PC-3 (cell line): Measurements from ENCODE around the gene CEP112. TPM values are rescaled to one million over a fixed set of nuclear protein-coding genes. Genes with fewer than 3 reads are reported as not detected.

Experiments used
- ATAC-seq: fragments of 200-7000 bp; cut with Tn5 transposase; 2 replicates; pipeline ENCODE4 v1.9.1; 2020; ENCODE audit warnings: mild to moderate bottlenecking, moderate library complexity
- BruUV-seq: library from RNA; stranded (reverse); fragments of 400-500 nt; replicated peaks from 2 replicates; lab custom pipeline; 2021; lab: Mats Ljungman, UMichigan
- CTCF ChIA-PET: fragments of 300-600 bp; sonication (Branson Sonifier 250); formaldehyde crosslinking; loops from one replicate; lab custom pipeline; 2022; ENCODE audit warnings: antibody characterized with exemption; lab: Charles Lee
- POLR2A ChIA-PET: fragments of 300-600 bp; sonication (Branson Sonifier 250); formaldehyde crosslinking; loops from one replicate; lab custom pipeline; 2022; ENCODE audit warnings: antibody characterized with exemption; ENCODE audit not compliant: unreplicated experiment; lab: Charles Lee
- DNase-seq: peaks from one replicate; pipeline ENCODE4 v3.0.0-alpha.2; 2015
- H2AFZ ChIP-seq: fragments of 300-600 bp; sonication (generic); 2 replicates; pipeline ENCODE4 v1.6.0; 2016; ENCODE audit warnings: antibody characterized with exemption, low read length
- H3F3A ChIP-seq: fragments of 300-600 bp; sonication (generic); one replicate; pipeline ENCODE4 v1.6.0; 2017; ENCODE audit warnings: antibody characterized with exemption, low read length, control low read depth, mild to moderate bottlenecking; ENCODE audit not compliant: unreplicated experiment
- H3K27ac ChIP-seq: fragments of 300-600 bp; sonication (generic); 2 replicates; pipeline ENCODE4 v1.5.1; 2016; ENCODE audit warnings: mild to moderate bottlenecking, low read length
- H3K27me3 ChIP-seq: fragments of 300-600 bp; sonication (generic); 2 replicates; pipeline ENCODE4 v1.6.1; 2016; ENCODE audit warnings: low read length, mixed read lengths
- H3K36me3 ChIP-seq: fragments of 300-600 bp; sonication (generic); 2 replicates; pipeline ENCODE4 v1.6.1; 2016; ENCODE audit warnings: low read depth, mixed run types, low read length, mixed read lengths
- H3K4me1 ChIP-seq: fragments of 300-600 bp; sonication (generic); 2 replicates; pipeline ENCODE4 v1.5.1; 2016; ENCODE audit warnings: low read length; ENCODE audit not compliant: insufficient read depth
- H3K4me2 ChIP-seq: fragments of 300-600 bp; sonication (generic); 2 replicates; pipeline ENCODE4 v1.6.0; 2016; ENCODE audit warnings: low read length
- H3K4me3 ChIP-seq: fragments of 300-600 bp; sonication (generic); 2 replicates; pipeline ENCODE4 v1.5.1; 2016; ENCODE audit warnings: mild to moderate bottlenecking, low read length, mixed read lengths
- H3K79me2 ChIP-seq: fragments of 300-600 bp; sonication (generic); 2 replicates; pipeline ENCODE4 v1.6.1; 2017; ENCODE audit warnings: low read length, mixed read lengths
- H3K9ac ChIP-seq: fragments of 300-600 bp; sonication (generic); 2 replicates; pipeline ENCODE4 v1.6.0; 2016; ENCODE audit warnings: mild to moderate bottlenecking, low read length
- H3K9me2 ChIP-seq: fragments of 300-600 bp; sonication (generic); replicated peaks from 2 replicates; pipeline ENCODE4 v1.6.1; 2016; ENCODE audit warnings: mixed run types, low read length, mixed read lengths
- H3K9me3 ChIP-seq: fragments of 300-600 bp; sonication (generic); 2 replicates; pipeline ENCODE4 v1.6.1; 2016; ENCODE audit warnings: low read length, mixed read lengths
- H4K20me1 ChIP-seq: fragments of 300-600 bp; sonication (generic); 2 replicates; pipeline ENCODE4 v1.6.1; 2016; ENCODE audit warnings: low read length, mixed read lengths
- EZH2 ChIP-seq: fragments of 300-600 bp; sonication (generic); IDR thresholded peaks from one replicate; pipeline ENCODE4 v1.6.1; 2017; ENCODE audit warnings: antibody characterized with exemption, mild to moderate bottlenecking, low read length; ENCODE audit not compliant: unreplicated experiment
- EZH2phosphoT487 ChIP-seq: fragments of 300-600 bp; sonication (generic); IDR thresholded peaks from 2 replicates; pipeline ENCODE4 v1.6.1; 2018; ENCODE audit warnings: mild to moderate bottlenecking, antibody characterized with exemption, low read length, borderline replicate concordance
- intact Hi-C: fragments of 100-400 bp; cut with micrococcal nuclease; formaldehyde crosslinking; loops from 2 replicates; pipeline ENCODE4 v1.9.0; 2023
- total RNA-seq: library from RNA; depleted of rRNA; stranded (reverse); fragments of >200 nt; gene quantifications from 2 replicates; pipeline ENCODE4 v1.2.3, GENCODE V29; 2014
- TF ChIP-seq, protein P1 (sequence below): fragments of 300-600 bp; sonication (generic); conservative IDR thresholded peaks from 2 replicates; pipeline ENCODE4 v1.5.1; 2017; ENCODE audit warnings: antibody characterized with exemption, low read depth, mild to moderate bottlenecking, low read length

The CEP112 gene
- total RNA-seq, 1 experiment from 2014 or later: 6.5 TPM

DNA sequence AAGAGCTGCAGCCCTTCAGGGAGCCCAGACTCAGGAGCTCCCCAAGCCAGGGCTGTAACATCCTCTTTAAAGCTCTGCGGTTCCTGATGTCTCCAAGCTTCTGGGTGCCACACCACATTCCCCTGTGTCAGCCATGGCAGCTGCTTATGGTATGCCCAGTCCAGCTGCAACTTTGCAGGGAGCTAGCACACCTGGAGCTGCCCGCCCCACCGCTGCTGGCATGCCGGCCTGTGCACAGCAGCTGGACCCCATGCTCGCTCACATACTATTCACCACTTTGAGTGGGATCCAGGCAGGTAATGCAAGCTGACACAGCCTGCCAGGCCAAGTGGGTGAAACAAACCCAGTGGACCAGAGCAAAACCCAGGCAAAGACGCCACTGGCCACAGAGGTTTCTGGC is 324.9 kb downstream of the CEP112 start:
- Histone ChIP-seq H3K79me2 (no peaks in the 10 kb centered on the region), H3K9ac (no peak overlapping the region), H3K9me3 (no peaks in the 10 kb centered on the region), H4K20me1 (no peaks in the 10 kb centered on the region), H3F3A (no peaks in the 10 kb centered on the region), H2AFZ (no peak overlapping the region), H3K4me2 (no peak overlapping the region), H3K9me2 (no peaks in the 10 kb centered on the region), H3K36me3 (no peaks in the 10 kb centered on the region), H3K27me3 (no peaks in the 10 kb centered on the region), H3K4me1 (no peaks in the 10 kb centered on the region), H3K27ac (no peak overlapping the region), H3K4me3 (no peak overlapping the region)
- no TSS peak for BruUV-seq
- DNase-seq (no peak), ATAC-seq (no peak)
- CTCF ChIA-PET: no interaction called here
- intact Hi-C loops: no loop called here
- POLR2A ChIA-PET: no interaction called here
- TF ChIP-seq, protein P1, sequence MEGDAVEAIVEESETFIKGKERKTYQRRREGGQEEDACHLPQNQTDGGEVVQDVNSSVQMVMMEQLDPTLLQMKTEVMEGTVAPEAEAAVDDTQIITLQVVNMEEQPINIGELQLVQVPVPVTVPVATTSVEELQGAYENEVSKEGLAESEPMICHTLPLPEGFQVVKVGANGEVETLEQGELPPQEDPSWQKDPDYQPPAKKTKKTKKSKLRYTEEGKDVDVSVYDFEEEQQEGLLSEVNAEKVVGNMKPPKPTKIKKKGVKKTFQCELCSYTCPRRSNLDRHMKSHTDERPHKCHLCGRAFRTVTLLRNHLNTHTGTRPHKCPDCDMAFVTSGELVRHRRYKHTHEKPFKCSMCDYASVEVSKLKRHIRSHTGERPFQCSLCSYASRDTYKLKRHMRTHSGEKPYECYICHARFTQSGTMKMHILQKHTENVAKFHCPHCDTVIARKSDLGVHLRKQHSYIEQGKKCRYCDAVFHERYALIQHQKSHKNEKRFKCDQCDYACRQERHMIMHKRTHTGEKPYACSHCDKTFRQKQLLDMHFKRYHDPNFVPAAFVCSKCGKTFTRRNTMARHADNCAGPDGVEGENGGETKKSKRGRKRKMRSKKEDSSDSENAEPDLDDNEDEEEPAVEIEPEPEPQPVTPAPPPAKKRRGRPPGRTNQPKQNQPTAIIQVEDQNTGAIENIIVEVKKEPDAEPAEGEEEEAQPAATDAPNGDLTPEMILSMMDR: no peak
- TF ChIP-seq EZH2phosphoT487 (no peak), EZH2 (no peak)

DNA sequence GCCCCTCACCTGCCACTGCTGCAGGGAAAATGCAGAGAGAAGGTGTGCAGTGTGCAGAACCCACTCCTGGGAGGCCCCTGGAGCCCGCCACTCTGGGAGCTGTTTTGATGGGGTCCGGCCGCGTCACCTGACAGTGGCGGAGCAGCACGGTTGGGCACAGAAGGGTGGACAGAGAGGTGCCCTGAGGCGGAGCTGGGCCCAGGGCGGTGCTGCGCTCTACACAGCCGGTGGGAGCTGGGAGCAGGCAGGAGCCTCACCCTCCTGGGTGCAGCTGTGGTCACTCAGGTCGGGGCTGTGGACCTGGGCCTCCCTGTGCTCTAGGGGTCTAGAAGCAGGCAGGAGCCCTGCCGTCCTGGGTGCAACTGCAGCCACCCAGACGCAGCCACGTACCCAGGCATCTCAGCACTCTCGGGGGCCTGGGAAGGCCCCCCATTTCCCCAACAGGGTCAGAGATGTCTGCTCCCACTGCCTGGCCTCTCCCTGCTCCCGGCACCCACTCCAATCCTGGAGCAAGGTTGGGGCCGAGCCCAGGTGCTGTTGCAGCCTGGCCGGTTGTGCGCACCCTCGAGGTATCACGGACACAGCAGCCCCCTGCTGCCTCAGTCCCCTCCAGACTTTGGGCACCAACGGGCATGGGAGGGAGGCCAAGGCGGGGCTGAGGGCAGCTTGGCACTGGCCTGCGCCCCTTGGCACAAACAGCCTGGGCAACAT is 326.1 kb downstream of the CEP112 start:
- Histone ChIP-seq H3K27ac (no peak overlapping the region), H3K4me1 (no peaks in the 10 kb centered on the region; the same call in 1 of the 2 replicates), H3K27me3 (no peaks in the 10 kb centered on the region), H2AFZ (no peak overlapping the region), H4K20me1 (no peaks in the 10 kb centered on the region), H3K9me3 (no peaks in the 10 kb centered on the region), H3K36me3 (no peaks in the 10 kb centered on the region), H3K4me3 (no peak overlapping the region), H3K79me2 (no peaks in the 10 kb centered on the region), H3K9ac (no peak overlapping the region), H3F3A (no peaks in the 10 kb centered on the region), H3K9me2 (no peaks in the 10 kb centered on the region), H3K4me2 (no peak overlapping the region)
- intact Hi-C loops: no loop called here
- CTCF ChIA-PET: no interaction called here
- ATAC-seq: no peak
- POLR2A ChIA-PET: no interaction called here
- DNase-seq: no peak
- BruUV-seq: no TSS peak
- no peak for TF ChIP-seq EZH2
- TF ChIP-seq, protein P1: no peak
- no peak for TF ChIP-seq EZH2phosphoT487

DNA sequence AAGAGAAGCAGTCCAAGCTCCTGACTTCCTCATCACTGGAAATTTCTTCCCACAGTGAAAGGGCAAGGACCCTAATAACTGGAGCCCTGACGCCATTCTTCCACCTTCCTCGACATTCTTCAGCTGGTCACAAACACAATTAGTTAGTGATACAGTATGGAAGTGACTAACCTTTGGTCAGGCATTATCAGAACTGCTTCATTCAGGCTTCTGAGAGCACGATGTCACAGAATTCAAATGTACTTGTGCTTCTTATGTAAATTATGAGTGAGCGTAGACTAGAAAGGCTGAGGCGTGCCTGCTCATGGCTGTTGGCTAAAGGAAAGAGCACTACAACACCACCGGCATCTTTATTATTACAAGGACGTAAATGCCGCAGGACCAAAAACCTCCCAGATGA is 327.5 kb downstream of the CEP112 start:
- intact Hi-C loops: no loop called here
- no peaks in the 10 kb centered on the region for H3K9me3 ChIP-seq
- no peak overlapping the region for H3K4me2 ChIP-seq
- no peak for ATAC-seq
- no peaks in the 10 kb centered on the region for H3K27me3 ChIP-seq
- H3K79me2 ChIP-seq: no peaks in the 10 kb centered on the region
- POLR2A ChIA-PET: no interaction called here
- no peak overlapping the region for H3K27ac ChIP-seq
- H4K20me1 ChIP-seq: no peaks in the 10 kb centered on the region
- H2AFZ ChIP-seq: no peak overlapping the region
- no peak overlapping the region for H3K4me3 ChIP-seq
- no peak for DNase-seq
- TF ChIP-seq, protein P1: no peak
- TF ChIP-seq EZH2phosphoT487 (no peak), EZH2 (no peak)
- H3K9ac ChIP-seq: no peak overlapping the region
- H3K9me2 ChIP-seq: no peaks in the 10 kb centered on the region
- no peaks in the 10 kb centered on the region for H3F3A ChIP-seq
- H3K36me3 ChIP-seq: no peaks in the 10 kb centered on the region
- no TSS peak for BruUV-seq
- CTCF ChIA-PET: no interaction called here
- no peaks in the 10 kb centered on the region; the same call in 1 of the 2 replicates for H3K4me1 ChIP-seq
